Measurements from ENCODE around the gene HOXC9. TPM values are rescaled to one million over a fixed set of nuclear protein-coding genes. Genes with fewer than 3 reads are reported as not detected.
A peak's percentile ranks its signal among the peaks of the same experiment; 100 is the strongest.

The HOXC9 gene
- total and polyA plus RNA-seq, 9 of the 15 experiments (the other 6 are each of a cell fraction or from before 2014, with no cell fraction given) = 1.1 to 10.5 (median 9.3) TPM

DNA sequence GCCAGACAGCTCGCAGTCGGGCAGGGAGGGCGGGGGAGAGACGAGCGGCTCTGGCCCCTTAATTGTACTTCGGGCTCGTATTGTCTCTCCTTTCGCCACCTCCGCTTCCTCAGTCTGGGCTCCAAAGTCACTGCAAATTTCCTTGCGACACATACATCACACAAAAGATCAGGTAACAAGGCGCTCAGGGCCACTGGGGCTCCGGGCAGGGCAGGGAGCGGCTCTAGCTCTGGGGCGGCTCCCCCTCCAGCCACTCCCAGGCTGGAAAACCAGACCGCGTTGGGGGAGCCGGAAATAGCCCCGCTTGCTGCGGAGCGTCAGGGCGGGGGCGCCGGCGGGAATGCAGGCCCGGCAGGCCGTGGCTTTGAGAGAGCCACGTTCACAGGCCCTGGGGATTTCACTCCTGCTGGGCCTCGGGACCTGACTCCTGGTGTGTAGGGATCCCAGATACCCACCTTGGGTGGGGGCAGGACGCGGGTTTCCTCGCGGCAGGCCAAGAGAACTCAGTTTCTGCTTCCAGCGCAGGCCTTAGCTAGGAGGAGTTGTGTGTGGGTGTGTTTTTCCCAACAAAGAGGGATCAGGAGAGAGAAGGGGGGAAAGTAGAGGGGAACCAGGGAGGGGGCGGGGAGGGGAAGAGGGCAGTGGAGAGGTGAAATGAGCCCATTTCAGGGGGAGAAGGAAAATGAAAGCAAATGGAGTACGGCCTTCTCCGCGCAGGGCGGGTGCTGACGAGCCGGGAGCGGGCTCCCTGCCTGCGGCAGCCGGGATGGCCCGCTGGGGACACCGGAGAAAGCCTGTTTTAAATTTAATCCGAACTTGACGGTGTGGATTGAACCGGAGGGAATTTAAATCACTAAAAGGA is 4.4 kb upstream of the HOXC9 start (continued):
- TF ChIP-seq, protein P1, sequence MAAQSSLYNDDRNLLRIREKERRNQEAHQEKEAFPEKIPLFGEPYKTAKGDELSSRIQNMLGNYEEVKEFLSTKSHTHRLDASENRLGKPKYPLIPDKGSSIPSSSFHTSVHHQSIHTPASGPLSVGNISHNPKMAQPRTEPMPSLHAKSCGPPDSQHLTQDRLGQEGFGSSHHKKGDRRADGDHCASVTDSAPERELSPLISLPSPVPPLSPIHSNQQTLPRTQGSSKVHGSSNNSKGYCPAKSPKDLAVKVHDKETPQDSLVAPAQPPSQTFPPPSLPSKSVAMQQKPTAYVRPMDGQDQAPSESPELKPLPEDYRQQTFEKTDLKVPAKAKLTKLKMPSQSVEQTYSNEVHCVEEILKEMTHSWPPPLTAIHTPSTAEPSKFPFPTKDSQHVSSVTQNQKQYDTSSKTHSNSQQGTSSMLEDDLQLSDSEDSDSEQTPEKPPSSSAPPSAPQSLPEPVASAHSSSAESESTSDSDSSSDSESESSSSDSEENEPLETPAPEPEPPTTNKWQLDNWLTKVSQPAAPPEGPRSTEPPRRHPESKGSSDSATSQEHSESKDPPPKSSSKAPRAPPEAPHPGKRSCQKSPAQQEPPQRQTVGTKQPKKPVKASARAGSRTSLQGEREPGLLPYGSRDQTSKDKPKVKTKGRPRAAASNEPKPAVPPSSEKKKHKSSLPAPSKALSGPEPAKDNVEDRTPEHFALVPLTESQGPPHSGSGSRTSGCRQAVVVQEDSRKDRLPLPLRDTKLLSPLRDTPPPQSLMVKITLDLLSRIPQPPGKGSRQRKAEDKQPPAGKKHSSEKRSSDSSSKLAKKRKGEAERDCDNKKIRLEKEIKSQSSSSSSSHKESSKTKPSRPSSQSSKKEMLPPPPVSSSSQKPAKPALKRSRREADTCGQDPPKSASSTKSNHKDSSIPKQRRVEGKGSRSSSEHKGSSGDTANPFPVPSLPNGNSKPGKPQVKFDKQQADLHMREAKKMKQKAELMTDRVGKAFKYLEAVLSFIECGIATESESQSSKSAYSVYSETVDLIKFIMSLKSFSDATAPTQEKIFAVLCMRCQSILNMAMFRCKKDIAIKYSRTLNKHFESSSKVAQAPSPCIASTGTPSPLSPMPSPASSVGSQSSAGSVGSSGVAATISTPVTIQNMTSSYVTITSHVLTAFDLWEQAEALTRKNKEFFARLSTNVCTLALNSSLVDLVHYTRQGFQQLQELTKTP (IDR thresholded peaks at IDR 0.05; ENCODE audit: low read depth in 1 of 2, partially characterized antibody in 2 of 2) = no peak
- TF ChIP-seq, protein P2, sequence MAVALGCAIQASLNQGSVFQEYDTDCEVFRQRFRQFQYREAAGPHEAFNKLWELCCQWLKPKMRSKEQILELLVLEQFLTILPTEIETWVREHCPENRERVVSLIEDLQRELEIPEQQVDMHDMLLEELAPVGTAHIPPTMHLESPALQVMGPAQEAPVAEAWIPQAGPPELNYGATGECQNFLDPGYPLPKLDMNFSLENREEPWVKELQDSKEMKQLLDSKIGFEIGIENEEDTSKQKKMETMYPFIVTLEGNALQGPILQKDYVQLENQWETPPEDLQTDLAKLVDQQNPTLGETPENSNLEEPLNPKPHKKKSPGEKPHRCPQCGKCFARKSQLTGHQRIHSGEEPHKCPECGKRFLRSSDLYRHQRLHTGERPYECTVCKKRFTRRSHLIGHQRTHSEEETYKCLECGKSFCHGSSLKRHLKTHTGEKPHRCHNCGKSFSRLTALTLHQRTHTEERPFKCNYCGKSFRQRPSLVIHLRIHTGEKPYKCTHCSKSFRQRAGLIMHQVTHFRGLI (CRISPR knock-in tag; IDR thresholded peaks at IDR 0.05) = no peak
- TF ChIP-seq KLF1 (tag; IDR thresholded peaks at IDR 0.05) (0 out of 2 replicates have a peak, but pooled peaks have one; percentile 23), ZNF444 (CRISPR knock-in tag; IDR thresholded peaks at IDR 0.05) (no peak), BRD9 (IDR thresholded peaks at IDR 0.05; ENCODE audit: low read depth, partially characterized antibody) (peak; percentile 30), ZNF764 (CRISPR knock-in tag; IDR thresholded peaks at IDR 0.05; ENCODE audit: low read depth) (no peak), GATAD2A (IDR thresholded peaks at IDR 0.05) (0 out of 2 replicates have a peak, but pooled peaks have one; percentile 48), POLR2G (IDR thresholded peaks at IDR 0.05; ENCODE audit: low read depth, low read length) (peak; percentile 95), TCF7L2 (IDR thresholded peaks at IDR 0.05; ENCODE audit: low read depth, low read length) (no peak), RAD51 (IDR thresholded peaks at IDR 0.05; ENCODE audit: borderline replicate concordance, low read depth) (no peak), HMG20A (CRISPR knock-in tag; conservative IDR thresholded peaks at IDR 0.05) (no peak), ZBTB8A (IDR thresholded peaks at IDR 0.05; ENCODE audit: partially characterized antibody) (no peak), MEIS2 (IDR thresholded peaks at IDR 0.05; ENCODE audit: partially characterized antibody) (no peak)
- TF ChIP-seq, protein P3, sequence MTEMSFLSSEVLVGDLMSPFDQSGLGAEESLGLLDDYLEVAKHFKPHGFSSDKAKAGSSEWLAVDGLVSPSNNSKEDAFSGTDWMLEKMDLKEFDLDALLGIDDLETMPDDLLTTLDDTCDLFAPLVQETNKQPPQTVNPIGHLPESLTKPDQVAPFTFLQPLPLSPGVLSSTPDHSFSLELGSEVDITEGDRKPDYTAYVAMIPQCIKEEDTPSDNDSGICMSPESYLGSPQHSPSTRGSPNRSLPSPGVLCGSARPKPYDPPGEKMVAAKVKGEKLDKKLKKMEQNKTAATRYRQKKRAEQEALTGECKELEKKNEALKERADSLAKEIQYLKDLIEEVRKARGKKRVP (CRISPR knock-in tag; IDR thresholded peaks at IDR 0.05) = no peak
- TF ChIP-seq, protein P4, sequence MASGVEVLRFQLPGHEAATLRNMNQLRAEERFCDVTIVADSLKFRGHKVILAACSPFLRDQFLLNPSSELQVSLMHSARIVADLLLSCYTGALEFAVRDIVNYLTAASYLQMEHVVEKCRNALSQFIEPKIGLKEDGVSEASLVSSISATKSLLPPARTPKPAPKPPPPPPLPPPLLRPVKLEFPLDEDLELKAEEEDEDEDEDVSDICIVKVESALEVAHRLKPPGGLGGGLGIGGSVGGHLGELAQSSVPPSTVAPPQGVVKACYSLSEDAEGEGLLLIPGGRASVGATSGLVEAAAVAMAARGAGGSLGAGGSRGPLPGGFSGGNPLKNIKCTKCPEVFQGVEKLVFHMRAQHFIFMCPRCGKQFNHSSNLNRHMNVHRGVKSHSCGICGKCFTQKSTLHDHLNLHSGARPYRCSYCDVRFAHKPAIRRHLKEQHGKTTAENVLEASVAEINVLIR (CRISPR knock-in tag; IDR thresholded peaks at IDR 0.05) = no peak
- TF ChIP-seq, protein P5, sequence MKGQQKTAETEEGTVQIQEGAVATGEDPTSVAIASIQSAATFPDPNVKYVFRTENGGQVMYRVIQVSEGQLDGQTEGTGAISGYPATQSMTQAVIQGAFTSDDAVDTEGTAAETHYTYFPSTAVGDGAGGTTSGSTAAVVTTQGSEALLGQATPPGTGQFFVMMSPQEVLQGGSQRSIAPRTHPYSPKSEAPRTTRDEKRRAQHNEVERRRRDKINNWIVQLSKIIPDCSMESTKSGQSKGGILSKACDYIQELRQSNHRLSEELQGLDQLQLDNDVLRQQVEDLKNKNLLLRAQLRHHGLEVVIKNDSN (CRISPR knock-in tag; IDR thresholded peaks at IDR 0.05) = no peak
- TF ChIP-seq, protein P6, sequence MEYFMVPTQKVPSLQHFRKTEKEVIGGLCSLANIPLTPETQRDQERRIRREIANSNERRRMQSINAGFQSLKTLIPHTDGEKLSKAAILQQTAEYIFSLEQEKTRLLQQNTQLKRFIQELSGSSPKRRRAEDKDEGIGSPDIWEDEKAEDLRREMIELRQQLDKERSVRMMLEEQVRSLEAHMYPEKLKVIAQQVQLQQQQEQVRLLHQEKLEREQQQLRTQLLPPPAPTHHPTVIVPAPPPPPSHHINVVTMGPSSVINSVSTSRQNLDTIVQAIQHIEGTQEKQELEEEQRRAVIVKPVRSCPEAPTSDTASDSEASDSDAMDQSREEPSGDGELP (CRISPR knock-in tag; IDR thresholded peaks at IDR 0.05; ENCODE audit: borderline replicate concordance) = peak; percentile 52; the same call in 1 of the 2 replicates
